ENCODE results near the gene CCDC182. TPM values are rescaled to one million over a fixed set of nuclear protein-coding genes. Genes with fewer than 3 reads are reported as not detected.

Gene CCDC182
- total and polyA plus RNA-seq, 2 experiments from 2014 or later: not detected

- 47 to 51% methylated on average over 2 of the region's 2 CpGs for WGBS, 2 experiments (ENCODE audit: low coverage in 1 of 2, low lambda C conversion rate in 2 of 2, missing lambda C conversion rate in 2 of 2)
- no peaks in the 10 kb centered on the region for H3K9me2 ChIP-seq (ENCODE audit: insufficient read depth)
- TF ChIP-seq EZH2 (IDR thresholded peaks at IDR 0.05; ENCODE audit: insufficient read depth, poor library complexity, severe bottlenecking) (no peak), EZH2phosphoT487 (IDR thresholded peaks at IDR 0.05; ENCODE audit: insufficient read depth, low read depth) (no peak)
- no peak for DNase-seq
- no peak overlapping the region for H3K4me3 ChIP-seq
- H4K20me1 ChIP-seq (ENCODE audit: insufficient read depth): no peaks in the 10 kb centered on the region
- in situ Hi-C loops (cut with MboI): no loop called here
- no peaks in the 10 kb centered on the region for H3F3A ChIP-seq (ENCODE audit: insufficient read depth)
- no peak overlapping the region for H3K4me2 ChIP-seq (ENCODE audit: unreplicated experiment)
- H2AFZ ChIP-seq: no peak overlapping the region
- no peaks in the 10 kb centered on the region for H3K36me3 ChIP-seq (ENCODE audit: low read depth)
- H3K9me3 ChIP-seq (ENCODE audit: low read depth): no peaks in the 10 kb centered on the region
- no peaks in the 10 kb centered on the region for H3K79me2 ChIP-seq (ENCODE audit: insufficient read depth)
- H3K27ac ChIP-seq: no peak overlapping the region
- H3K27me3 ChIP-seq (replicated peaks; ENCODE audit: insufficient read depth): peaks cover 14% of the 10 kb centered on the region
- H3K4me1 ChIP-seq (ENCODE audit: insufficient read depth): no peaks in the 10 kb centered on the region
- H3K9ac ChIP-seq: no peak overlapping the region
These were observed 24.6 kb downstream of the CCDC182 start for GRCh38 chr17:57720386-57721035.

GRCh38 chr17:57718878-57719277 is 26.2 kb downstream of the CCDC182 start:
- 62 to 68% methylated on average over 8 of the region's 8 CpGs for WGBS, 2 experiments (ENCODE audit: low coverage in 1 of 2, low lambda C conversion rate in 2 of 2, missing lambda C conversion rate in 2 of 2)
- Histone ChIP-seq H3K4me2 (ENCODE audit: unreplicated experiment) (no peak overlapping the region), H4K20me1 (ENCODE audit: insufficient read depth) (no peaks in the 10 kb centered on the region), H3K4me3 (no peak overlapping the region), H3K27ac (no peak overlapping the region), H3K79me2 (ENCODE audit: insufficient read depth) (no peaks in the 10 kb centered on the region), H3F3A (ENCODE audit: insufficient read depth) (no peaks in the 10 kb centered on the region), H3K9me3 (ENCODE audit: low read depth) (no peaks in the 10 kb centered on the region), H3K36me3 (ENCODE audit: low read depth) (no peaks in the 10 kb centered on the region), H3K9ac (no peak overlapping the region), H2AFZ (no peak overlapping the region), H3K9me2 (ENCODE audit: insufficient read depth) (no peaks in the 10 kb centered on the region), H3K27me3 (replicated peaks; ENCODE audit: insufficient read depth) (peaks cover 26% of the 10 kb centered on the region), H3K4me1 (ENCODE audit: insufficient read depth) (no peaks in the 10 kb centered on the region)
- DNase-seq: no peak
- in situ Hi-C loops (cut with MboI): no loop called here
- TF ChIP-seq EZH2phosphoT487 (IDR thresholded peaks at IDR 0.05; ENCODE audit: insufficient read depth, low read depth): no peak
- no peak for TF ChIP-seq EZH2 (IDR thresholded peaks at IDR 0.05; ENCODE audit: insufficient read depth, poor library complexity, severe bottlenecking)

DNA sequence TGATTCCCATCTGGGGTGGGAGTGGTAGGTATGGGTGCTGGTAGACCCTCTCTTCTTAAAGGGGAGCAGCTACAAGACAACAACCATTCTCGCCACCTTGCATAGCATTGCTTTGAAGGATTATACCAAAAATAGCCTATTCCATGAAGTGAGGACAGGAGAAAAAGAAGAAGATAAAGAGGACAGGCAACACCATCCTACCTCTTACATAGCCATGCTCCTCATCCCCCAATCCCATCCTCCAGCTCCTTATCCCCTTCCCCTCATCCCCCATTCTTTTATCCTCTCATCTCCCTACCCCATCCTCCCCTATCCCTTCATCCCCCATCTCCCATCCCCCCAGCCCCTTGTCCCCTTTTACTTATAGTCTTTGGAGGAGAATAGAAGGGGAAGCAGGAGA is 29.1 kb downstream of the CCDC182 start:
- in situ Hi-C loops (cut with MboI): no loop called here
- H3K4me2 ChIP-seq (ENCODE audit: unreplicated experiment): no peak overlapping the region
- no peaks in the 10 kb centered on the region for H3K9me2 ChIP-seq (ENCODE audit: insufficient read depth)
- H3K27me3 ChIP-seq (replicated peaks; ENCODE audit: insufficient read depth): peaks cover 47% of the 10 kb centered on the region
- H3K79me2 ChIP-seq (ENCODE audit: insufficient read depth): no peaks in the 10 kb centered on the region
- H4K20me1 ChIP-seq (ENCODE audit: insufficient read depth): no peaks in the 10 kb centered on the region
- H3K9me3 ChIP-seq (ENCODE audit: low read depth): no peaks in the 10 kb centered on the region
- no peak overlapping the region for H3K4me3 ChIP-seq
- DNase-seq: no peak
- WGBS, 2 experiments (ENCODE audit: low coverage in 1 of 2, low lambda C conversion rate in 2 of 2, missing lambda C conversion rate in 2 of 2): 7 to 24% methylated on average over 1 of the region's 1 CpG
- H3K4me1 ChIP-seq (ENCODE audit: insufficient read depth): no peaks in the 10 kb centered on the region
- no peak overlapping the region for H3K9ac ChIP-seq
- H3K36me3 ChIP-seq (ENCODE audit: low read depth): no peaks in the 10 kb centered on the region
- H2AFZ ChIP-seq: no peak overlapping the region
- no peak overlapping the region for H3K27ac ChIP-seq
- TF ChIP-seq EZH2 (IDR thresholded peaks at IDR 0.05; ENCODE audit: insufficient read depth, poor library complexity, severe bottlenecking) (no peak), EZH2phosphoT487 (IDR thresholded peaks at IDR 0.05; ENCODE audit: insufficient read depth, low read depth) (no peak)
- no peaks in the 10 kb centered on the region for H3F3A ChIP-seq (ENCODE audit: insufficient read depth)

DNA sequence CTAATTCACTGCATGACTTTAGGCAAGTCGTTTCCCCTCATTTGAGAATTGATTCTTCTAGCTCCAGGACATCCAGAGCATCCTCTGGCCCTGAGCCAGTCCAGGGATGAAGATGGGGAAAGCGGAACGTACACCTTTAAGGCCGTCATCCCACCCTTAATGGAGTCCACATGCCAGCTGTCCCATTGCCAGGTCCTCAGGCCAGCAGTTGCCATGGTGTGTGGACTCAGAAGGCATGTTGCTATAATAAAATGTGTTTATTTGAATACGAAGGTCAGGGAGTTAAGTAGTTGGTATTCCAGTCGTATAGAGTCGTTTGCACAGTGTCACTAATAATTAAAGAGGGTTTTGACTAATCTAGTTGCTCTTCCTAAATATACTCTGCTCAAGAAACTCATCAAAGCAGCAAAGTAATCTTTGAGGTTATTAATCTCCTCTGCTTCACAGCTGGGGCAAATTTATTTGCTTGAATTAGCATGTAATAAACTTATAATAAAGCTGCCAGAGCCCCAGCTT is 30.4 kb downstream of the CCDC182 start:
- Histone ChIP-seq H3K79me2 (ENCODE audit: insufficient read depth) (no peaks in the 10 kb centered on the region), H3K36me3 (ENCODE audit: low read depth) (no peaks in the 10 kb centered on the region), H3F3A (ENCODE audit: insufficient read depth) (no peaks in the 10 kb centered on the region), H3K4me3 (no peak overlapping the region), H3K4me1 (ENCODE audit: insufficient read depth) (no peaks in the 10 kb centered on the region), H3K4me2 (ENCODE audit: unreplicated experiment) (no peak overlapping the region), H4K20me1 (ENCODE audit: insufficient read depth) (no peaks in the 10 kb centered on the region), H3K27ac (no peak overlapping the region), H3K9me2 (ENCODE audit: insufficient read depth) (no peaks in the 10 kb centered on the region), H3K27me3 (replicated peaks; ENCODE audit: insufficient read depth) (peaks cover 47% of the 10 kb centered on the region), H3K9ac (no peak overlapping the region), H3K9me3 (ENCODE audit: low read depth) (no peaks in the 10 kb centered on the region), H2AFZ (no peak overlapping the region)
- in situ Hi-C loops (cut with MboI): no loop called here
- no peak for TF ChIP-seq EZH2 (IDR thresholded peaks at IDR 0.05; ENCODE audit: insufficient read depth, poor library complexity, severe bottlenecking)
- 2 to 7% methylated on average over 7 of the region's 7 CpGs for whole genome bisulfite sequencing, 2 experiments (ENCODE audit: low coverage in 1 of 2, low lambda C conversion rate in 2 of 2, missing lambda C conversion rate in 2 of 2)
- no peak for DNase-seq
